SK-N-SH treated with all-trans-retinoic acid at 6 μM for 48 hours (cell line): ENCODE measurements around the gene WDR48.

ENCODE experiments used
- ARNTL ChIP-seq: fragments of 450-650 bp; formaldehyde crosslinking; IDR thresholded peaks from 2 replicates; pipeline ENCODE4 v1.5.0; 2020; ENCODE audit warnings: low read depth, mild to moderate bottlenecking, moderate library complexity, borderline replicate concordance
- GLIS3 ChIP-seq: fragments of 250-450 bp; sonication (Bioruptor Pico); IDR thresholded peaks from 2 replicates; pipeline ENCODE4 v1.5.0; 2020; ENCODE audit warnings: mild to moderate bottlenecking, moderate library complexity
- RARB ChIP-seq: fragments of 250-450 bp; sonication (Bioruptor Pico); IDR thresholded peaks from 2 replicates; pipeline ENCODE4 v1.8.0; 2021; ENCODE audit warnings: mild to moderate bottlenecking, moderate library complexity
- ZC3H10 ChIP-seq: fragments of 250-450 bp; sonication (Bioruptor Pico); IDR thresholded peaks from 2 replicates; pipeline ENCODE4 v1.5.1; 2021; ENCODE audit warnings: mild to moderate bottlenecking, moderate library complexity
- ZNF565 ChIP-seq: fragments of 450-650 bp; formaldehyde crosslinking; conservative IDR thresholded peaks from 2 replicates; pipeline ENCODE4 v1.5.0; 2020; ENCODE audit warnings: low read depth, mild to moderate bottlenecking, moderate library complexity
- TF ChIP-seq, protein P1 (sequence below): fragments of 250-450 bp; sonication (Bioruptor Pico); IDR thresholded peaks from 2 replicates; pipeline ENCODE4 v1.5.1; 2020; ENCODE audit warnings: low read depth, mild to moderate bottlenecking, moderate library complexity

GRCh38 chr3:39025222-39025970 lies 26.4 kb upstream of the WDR48 start:
- TF ChIP-seq GLIS3 (CRISPR knock-in tag) (no peak), RARB (no peak), ZNF565 (CRISPR knock-in tag) (no peak), ZC3H10 (no peak), ARNTL (CRISPR knock-in tag) (no peak)
- TF ChIP-seq, protein P1, sequence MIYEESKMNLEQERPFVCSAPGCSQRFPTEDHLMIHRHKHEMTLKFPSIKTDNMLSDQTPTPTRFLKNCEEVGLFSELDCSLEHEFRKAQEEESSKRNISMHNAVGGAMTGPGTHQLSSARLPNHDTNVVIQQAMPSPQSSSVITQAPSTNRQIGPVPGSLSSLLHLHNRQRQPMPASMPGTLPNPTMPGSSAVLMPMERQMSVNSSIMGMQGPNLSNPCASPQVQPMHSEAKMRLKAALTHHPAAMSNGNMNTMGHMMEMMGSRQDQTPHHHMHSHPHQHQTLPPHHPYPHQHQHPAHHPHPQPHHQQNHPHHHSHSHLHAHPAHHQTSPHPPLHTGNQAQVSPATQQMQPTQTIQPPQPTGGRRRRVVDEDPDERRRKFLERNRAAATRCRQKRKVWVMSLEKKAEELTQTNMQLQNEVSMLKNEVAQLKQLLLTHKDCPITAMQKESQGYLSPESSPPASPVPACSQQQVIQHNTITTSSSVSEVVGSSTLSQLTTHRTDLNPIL = no peak
